Cardiac fibroblast (primary cell): Measurements from ENCODE around the gene SNED1.

Source experiments
- DNase-seq, 2 donors: peaks; one replicate each; pipeline versions ENCODE4 v3.0.0 to v3.0.0-alpha.2; 2010; ENCODE audit warnings: low read depth in 2 of 2
- H3K4me3 ChIP-seq, 2 donors: replicated peaks in 1 of 2; 1 replicate in 1 of 2; 2 replicates in 1 of 2; pipeline ENCODE4 v1.5.1; 2011; ENCODE audit warnings: low read depth in 2 of 2, low read length in 2 of 2, mild to moderate bottlenecking in 2 of 2, moderate library complexity in 1 of 2
- TF ChIP-seq, protein P1 (sequence below): IDR thresholded peaks from one replicate; pipeline ENCODE4 v1.5.1; 2011; ENCODE audit warnings: low read depth, mild to moderate bottlenecking, low read length, inconsistent platforms

SNED1 gene

DNA sequence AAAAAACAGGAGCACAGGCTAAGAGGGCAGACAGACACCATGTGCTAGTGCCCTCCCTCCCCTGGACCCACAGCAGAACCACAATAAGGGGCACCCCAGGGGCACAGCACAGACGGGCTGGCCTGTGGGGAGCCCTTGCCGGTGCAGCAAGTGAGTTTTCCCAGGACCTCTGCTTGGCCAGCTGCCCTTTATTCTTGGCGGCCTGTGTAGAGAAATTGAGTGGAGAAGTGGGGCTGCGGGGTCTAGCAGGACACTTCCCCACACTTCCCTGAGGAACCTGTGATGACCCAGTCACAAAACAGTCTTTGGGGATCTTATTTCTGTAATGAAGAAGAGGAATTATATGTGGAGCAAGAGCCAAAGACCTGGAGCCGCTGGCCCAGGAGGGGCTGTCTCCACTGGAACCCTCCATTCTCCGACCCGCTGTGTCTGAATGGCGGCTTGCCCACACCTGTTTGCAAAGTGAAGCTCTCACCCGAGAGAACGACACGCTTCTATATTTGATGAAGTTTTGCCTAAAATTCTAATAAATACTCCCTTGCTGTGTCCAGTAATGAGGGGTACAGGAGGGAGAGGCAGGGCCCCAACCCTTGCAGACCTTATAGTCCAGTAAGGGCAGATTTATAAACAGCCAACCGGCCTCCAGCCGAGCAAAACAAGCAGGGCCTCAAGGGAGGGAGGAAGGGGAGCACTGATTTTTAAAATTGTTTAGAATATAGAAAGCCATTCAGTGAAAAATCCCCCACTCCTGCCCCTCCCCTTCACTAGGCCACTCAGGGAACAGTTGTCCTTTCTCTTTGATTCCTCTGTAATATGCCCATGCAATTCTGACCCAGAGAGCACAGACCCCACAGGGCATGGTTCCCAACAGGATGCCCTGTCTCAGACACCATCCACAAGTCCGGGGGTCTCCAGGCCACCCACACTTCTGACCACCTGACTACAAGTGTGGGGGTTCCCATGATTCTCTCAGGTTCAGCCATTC is 44.7 kb upstream of the SNED1 start:
- TF ChIP-seq, protein P1, sequence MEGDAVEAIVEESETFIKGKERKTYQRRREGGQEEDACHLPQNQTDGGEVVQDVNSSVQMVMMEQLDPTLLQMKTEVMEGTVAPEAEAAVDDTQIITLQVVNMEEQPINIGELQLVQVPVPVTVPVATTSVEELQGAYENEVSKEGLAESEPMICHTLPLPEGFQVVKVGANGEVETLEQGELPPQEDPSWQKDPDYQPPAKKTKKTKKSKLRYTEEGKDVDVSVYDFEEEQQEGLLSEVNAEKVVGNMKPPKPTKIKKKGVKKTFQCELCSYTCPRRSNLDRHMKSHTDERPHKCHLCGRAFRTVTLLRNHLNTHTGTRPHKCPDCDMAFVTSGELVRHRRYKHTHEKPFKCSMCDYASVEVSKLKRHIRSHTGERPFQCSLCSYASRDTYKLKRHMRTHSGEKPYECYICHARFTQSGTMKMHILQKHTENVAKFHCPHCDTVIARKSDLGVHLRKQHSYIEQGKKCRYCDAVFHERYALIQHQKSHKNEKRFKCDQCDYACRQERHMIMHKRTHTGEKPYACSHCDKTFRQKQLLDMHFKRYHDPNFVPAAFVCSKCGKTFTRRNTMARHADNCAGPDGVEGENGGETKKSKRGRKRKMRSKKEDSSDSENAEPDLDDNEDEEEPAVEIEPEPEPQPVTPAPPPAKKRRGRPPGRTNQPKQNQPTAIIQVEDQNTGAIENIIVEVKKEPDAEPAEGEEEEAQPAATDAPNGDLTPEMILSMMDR: no peak
- no peak for DNase-seq
- H3K4me3 ChIP-seq: no peak overlapping the region

DNA sequence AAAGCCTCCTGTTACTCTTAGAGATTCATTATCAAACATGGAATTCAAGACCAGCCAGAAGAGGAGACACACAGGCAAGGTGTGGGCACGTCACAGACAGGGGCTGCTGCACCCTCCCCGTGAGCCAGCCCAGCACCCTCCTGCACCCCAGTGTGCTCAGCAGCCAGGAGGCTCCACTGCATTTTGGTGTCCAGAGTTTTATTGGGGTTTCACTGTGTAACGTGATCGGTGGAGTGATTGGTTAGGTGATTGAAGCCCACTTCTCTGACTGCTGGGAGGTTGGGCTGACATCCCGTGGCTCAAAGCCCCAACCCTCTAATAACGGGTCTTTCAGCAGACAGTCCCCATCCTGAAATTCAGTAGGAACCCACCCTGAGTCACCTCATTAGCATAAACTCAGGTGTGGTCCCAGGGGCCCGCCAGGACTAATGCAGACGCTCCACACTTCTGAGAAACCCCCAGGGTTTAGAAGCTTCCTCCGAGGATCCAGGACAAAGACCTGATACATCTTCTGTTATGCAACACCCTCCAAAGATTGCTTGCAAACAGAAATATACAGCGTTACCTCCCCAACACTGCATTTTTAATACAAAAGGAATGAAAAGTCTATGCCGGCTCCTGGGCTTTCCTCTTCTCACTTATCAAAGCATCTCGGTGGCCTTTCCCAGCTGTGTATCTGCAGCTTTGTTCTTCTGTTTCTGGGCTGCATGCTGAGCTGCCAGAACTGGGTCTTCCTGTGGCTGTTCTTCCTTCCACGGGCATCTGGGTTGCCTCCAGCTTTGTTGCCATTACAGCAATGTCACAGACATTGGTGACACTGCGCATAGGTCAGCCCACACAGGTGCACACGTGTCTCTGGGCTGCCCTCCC is 43.7 kb upstream of the SNED1 start:
- TF ChIP-seq, protein P1: no peak
- no peak overlapping the region for H3K4me3 ChIP-seq
- no peak for DNase-seq

DNA sequence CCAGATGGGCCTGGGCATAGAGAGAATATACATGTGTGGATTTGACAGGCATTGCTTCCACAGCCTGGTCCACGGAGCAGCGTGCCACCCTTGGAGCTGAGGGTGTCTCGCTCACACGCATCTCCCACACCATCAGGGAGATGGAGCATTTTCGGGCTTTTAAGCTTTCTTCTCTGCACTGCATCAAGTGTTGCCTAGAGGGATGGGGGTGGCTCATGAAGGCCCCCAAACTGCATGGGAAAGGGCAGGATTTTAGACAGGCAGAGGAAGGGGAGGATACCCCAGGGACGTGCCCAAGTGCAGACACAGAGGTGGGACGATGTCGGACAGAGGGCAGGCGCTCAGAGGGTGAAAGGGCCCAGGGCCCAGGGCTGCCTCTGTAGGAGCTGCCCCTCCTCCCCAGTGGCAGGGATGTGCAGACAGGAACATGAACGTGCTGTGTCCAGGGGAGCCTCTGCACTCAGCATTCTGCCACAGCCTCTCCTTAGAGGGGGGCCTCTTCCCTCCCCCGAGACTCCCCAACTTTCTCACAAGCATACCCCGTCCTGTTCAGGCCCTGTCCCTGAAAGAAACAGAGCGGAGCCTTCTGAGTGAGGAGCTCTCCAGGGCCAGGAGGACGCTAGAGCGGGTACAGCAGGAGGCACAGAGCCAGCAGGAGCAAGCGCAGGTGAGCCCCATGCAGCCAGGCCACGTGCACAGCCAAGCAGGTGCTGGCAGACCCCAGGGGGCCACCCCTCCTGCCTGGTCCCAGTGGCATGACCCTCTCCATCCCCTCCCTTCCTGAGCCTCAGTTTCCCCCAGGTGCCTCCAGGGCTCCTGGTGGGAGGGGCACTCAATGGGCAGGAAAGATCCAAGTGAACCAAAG is 42.9 kb upstream of the SNED1 start:
- H3K4me3 ChIP-seq: no peak overlapping the region
- TF ChIP-seq, protein P1: no peak
- DNase-seq: no peak

DNA sequence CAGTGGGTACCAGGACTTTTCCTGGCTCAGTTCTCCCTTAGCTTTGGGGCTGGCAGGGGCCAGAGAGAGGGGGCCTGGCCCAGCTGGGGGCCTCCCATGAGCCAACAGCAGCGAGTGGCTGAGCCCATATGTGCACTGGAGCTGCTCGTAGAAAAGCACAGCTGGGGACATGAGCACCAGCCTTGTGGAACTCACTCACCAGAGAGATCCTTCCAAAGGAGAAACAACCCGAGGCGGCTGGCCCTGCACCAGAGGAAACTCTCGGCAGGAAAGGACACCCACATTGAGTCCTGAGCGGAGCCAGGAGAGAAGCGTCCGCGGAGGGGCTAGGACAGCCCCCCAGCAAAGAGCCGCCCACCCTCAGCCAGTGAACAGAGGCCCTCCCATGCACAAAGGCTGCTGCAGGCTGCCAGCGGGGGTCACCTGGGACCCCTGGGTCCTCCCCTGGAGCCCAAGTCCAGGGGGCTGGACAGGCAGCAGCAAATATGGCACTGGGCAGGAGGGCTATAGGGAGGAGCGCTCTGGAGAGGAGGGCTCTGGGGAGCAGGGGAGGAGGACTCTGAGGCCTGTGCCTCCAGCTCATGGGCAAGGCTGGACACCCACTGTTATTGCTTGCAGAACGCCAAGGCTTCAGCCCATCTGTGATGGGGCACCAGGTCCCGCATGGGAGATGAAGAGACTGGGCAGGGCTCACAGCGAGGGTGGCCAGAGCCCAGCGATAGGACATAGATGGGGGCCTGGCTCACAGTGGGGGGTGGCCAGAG is 42.1 kb upstream of the SNED1 start:
- H3K4me3 ChIP-seq: no peak overlapping the region
- no peak for DNase-seq
- TF ChIP-seq, protein P1: no peak

DNA sequence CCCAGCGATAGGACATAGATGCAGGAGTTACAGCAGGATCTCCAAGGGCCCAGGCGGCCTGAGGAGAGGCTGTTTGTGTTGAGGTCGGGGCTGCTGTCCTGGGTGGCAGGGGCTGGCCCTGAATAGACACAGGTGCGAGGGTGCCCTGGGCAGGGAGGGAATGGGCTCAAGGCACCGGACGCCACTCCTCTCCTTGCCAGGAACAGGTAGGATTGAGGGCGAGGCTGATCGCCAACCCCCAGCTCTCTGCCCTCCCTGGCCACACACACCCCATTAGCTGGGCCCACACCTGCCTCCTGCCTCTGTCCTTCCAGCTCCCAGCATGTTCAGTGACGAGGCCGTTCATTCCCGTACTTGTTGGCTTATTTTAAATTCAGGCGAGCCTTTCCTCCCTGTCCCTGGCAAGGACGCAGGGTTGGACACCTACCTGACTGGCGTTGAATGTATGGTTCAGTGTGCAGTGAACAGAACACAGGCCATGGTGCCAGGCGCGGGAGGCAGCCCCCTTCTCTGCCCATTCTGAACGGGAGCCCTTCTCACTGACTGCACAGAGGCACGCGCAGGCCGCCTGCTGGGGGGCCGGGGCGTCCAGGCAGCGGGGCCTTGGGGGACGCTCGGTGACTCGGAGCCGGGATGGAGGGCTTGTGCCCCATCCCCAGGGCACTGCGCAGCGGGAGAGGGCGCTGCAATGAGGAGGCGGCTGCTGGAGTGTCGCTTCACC is 41.3 kb upstream of the SNED1 start:
- no peak overlapping the region for H3K4me3 ChIP-seq
- DNase-seq: no peak
- TF ChIP-seq, protein P1: no peak
